H1 (cell line): ENCODE results near the gene OSBPL9. TPM values are rescaled to one million over a fixed set of nuclear protein-coding genes. Genes with fewer than 3 reads are reported as not detected.
A peak's percentile ranks its signal among the peaks of the same experiment; 100 is the strongest.

Experiments used
- CTCF ChIA-PET: fragments of 300-600 bp; sonication (Branson Sonifier 250); formaldehyde crosslinking; loops from one replicate; lab custom pipeline; 2021; ENCODE audit not compliant: partially characterized antibody; lab: Charles Lee
- POLR2A ChIA-PET: fragments of 300-600 bp; sonication (Branson Sonifier 250); formaldehyde crosslinking; loops from one replicate; lab custom pipeline; 2021; ENCODE audit warnings: inconsistent platforms; ENCODE audit not compliant: partially characterized antibody; lab: Charles Lee
- DNase-seq, 2 experiments: peaks; one replicate each; pipeline versions ENCODE4 v3.0.0 to v3.0.0-alpha.2; 2010 to 2022; ENCODE audit warnings: low spot score in 2 of 2, low read depth in 1 of 2, mixed read lengths in 1 of 2
- FAIRE-seq: peaks from 2 replicates; lab custom pipeline; 2011; peaks lifted over from hg19 to GRCh38; lab: Jason Lieb, UNC
- H2AFZ ChIP-seq: 2 replicates; pipeline ENCODE4 v1.8.1; 2012; ENCODE audit warnings: low read length, inconsistent platforms
- H2AK5ac ChIP-seq: 2 replicates; pipeline ENCODE4 v1.6.1; 2013; ENCODE audit warnings: low read depth, low read length
- H2BK120ac ChIP-seq: replicated peaks from 2 replicates; pipeline ENCODE3; 2013; ENCODE audit warnings: low read depth, low read length, inconsistent platforms
- H2BK12ac ChIP-seq: 2 replicates; pipeline ENCODE4 v1.6.1; 2013; ENCODE audit warnings: low read depth, low read length
- H2BK15ac ChIP-seq: 2 replicates; pipeline ENCODE4 v1.6.1; 2013; ENCODE audit warnings: low read length
- H2BK20ac ChIP-seq: 2 replicates; pipeline ENCODE4 v1.6.1; 2013; ENCODE audit warnings: low read length
- H2BK5ac ChIP-seq: 2 replicates; pipeline ENCODE4 v1.6.1; 2013; ENCODE audit warnings: low read depth, low read length
- H3K14ac ChIP-seq: 2 replicates; pipeline ENCODE4 v1.6.1; 2013; ENCODE audit warnings: inconsistent platforms; ENCODE audit not compliant: insufficient read length
- H3K18ac ChIP-seq: 2 replicates; pipeline ENCODE4 v1.6.1; 2013; ENCODE audit warnings: low read length; ENCODE audit errors: extremely low read depth
- H3K23ac ChIP-seq: 2 replicates; pipeline ENCODE4 v1.6.1; 2013; ENCODE audit warnings: inconsistent platforms; ENCODE audit not compliant: insufficient read length
- H3K23me2 ChIP-seq: 2 replicates; pipeline ENCODE4 v1.6.1; 2013; ENCODE audit warnings: low read depth, low read length
- H3K27ac ChIP-seq: 2 replicates; pipeline ENCODE4 v1.6.1; 2011; ENCODE audit warnings: low read depth, low read length, inconsistent platforms
- H3K27me3 ChIP-seq, 4 experiments: replicated peaks in 1 of 4; 1 replicate in 1 of 4; 2 replicates in 3 of 4; pipeline versions ENCODE4 v1.6.1 to v1.8.1; 2011 to 2013; ENCODE audit warnings: low read length in 3 of 4, mild to moderate bottlenecking in 3 of 4, inconsistent platforms in 2 of 4, mixed read lengths in 2 of 4, moderate library complexity in 1 of 4; ENCODE audit not compliant: control insufficient read depth in 3 of 4, insufficient read depth in 3 of 4; ENCODE audit errors: extremely low read depth in 1 of 4
- H3K36me3 ChIP-seq, 4 experiments: 2 replicates each; pipeline versions ENCODE4 v1.6.1 to v1.8.1; 2011 to 2013; ENCODE audit warnings: mild to moderate bottlenecking in 4 of 4, low read length in 3 of 4, moderate library complexity in 2 of 4, control low read depth in 1 of 4, inconsistent platforms in 1 of 4; ENCODE audit not compliant: insufficient read depth in 4 of 4, control insufficient read depth in 2 of 4
- H3K4ac ChIP-seq: replicated peaks from 2 replicates; pipeline ENCODE3; 2013; ENCODE audit warnings: low read length, low read depth, mixed read lengths, inconsistent platforms; ENCODE audit not compliant: insufficient read length
- H3K4me1 ChIP-seq, 4 experiments: replicated peaks in 1 of 4; 1 replicate in 1 of 4; 2 replicates in 3 of 4; pipeline versions ENCODE4 v1.6.1 to v1.8.1; 2011 to 2013; ENCODE audit warnings: low read length in 3 of 4, inconsistent platforms in 2 of 4, mixed read lengths in 1 of 4; ENCODE audit not compliant: insufficient read depth in 4 of 4, control insufficient read depth in 3 of 4
- H3K4me2 ChIP-seq, 2 experiments: 2 replicates each; pipeline versions ENCODE4 v1.6.1 to v1.8.1; 2011 to 2013; ENCODE audit warnings: low read depth in 2 of 2, low read length in 2 of 2, control low read depth in 1 of 2, inconsistent platforms in 1 of 2, mild to moderate bottlenecking in 1 of 2; ENCODE audit not compliant: insufficient read depth in 1 of 2
- H3K4me3 ChIP-seq, 4 experiments: fragments of 200-600, 300-600 bp in 1 of 4; sonication (generic), shearing (Covaris generic), sonication (Bioruptor Twin) in 1 of 4; 2 replicates each; pipeline versions ENCODE4 v1.5.1 to v1.8.1; 2011 to 2016; ENCODE audit warnings: low read length in 4 of 4, low read depth in 3 of 4, control low read depth in 2 of 4, inconsistent platforms in 2 of 4, mild to moderate bottlenecking in 2 of 4, mixed read lengths in 1 of 4, moderate library complexity in 1 of 4; ENCODE audit not compliant: insufficient read depth in 2 of 4; ENCODE audit errors: extremely low read depth in 1 of 4
- H3K56ac ChIP-seq: replicated peaks from 2 replicates; pipeline ENCODE3; 2013; ENCODE audit warnings: low read depth, mild to moderate bottlenecking, mixed read lengths, low read length, inconsistent platforms; ENCODE audit not compliant: insufficient read length
- H3K79me1 ChIP-seq: 2 replicates; pipeline ENCODE4 v1.6.1; 2013; ENCODE audit warnings: low read depth, low read length, control low read depth
- H3K79me2 ChIP-seq, 2 experiments: 2 replicates each; pipeline versions ENCODE4 v1.6.1 to v1.8.1; 2012 to 2013; ENCODE audit warnings: low read length in 2 of 2, mild to moderate bottlenecking in 2 of 2, inconsistent platforms in 1 of 2; ENCODE audit not compliant: insufficient read depth in 2 of 2, control insufficient read depth in 1 of 2
- H3K9ac ChIP-seq, 4 experiments: replicated peaks in 1 of 4; 1 replicate in 1 of 4; 2 replicates in 3 of 4; pipeline versions ENCODE4 v1.6.1 to v1.8.1; 2011 to 2013; ENCODE audit warnings: low read depth in 3 of 4, low read length in 3 of 4, control low read depth in 2 of 4, mild to moderate bottlenecking in 2 of 4, moderate library complexity in 2 of 4, inconsistent platforms in 1 of 4; ENCODE audit errors: extremely low read depth in 1 of 4
- H3K9me3 ChIP-seq, 2 experiments: 2 replicates each; pipeline versions ENCODE4 v1.6.1 to v1.8.1; 2012 to 2013; ENCODE audit warnings: mild to moderate bottlenecking in 2 of 2, moderate library complexity in 2 of 2, control low read depth in 1 of 2, inconsistent platforms in 1 of 2, low read depth in 1 of 2, low read length in 1 of 2, mixed read lengths in 1 of 2; ENCODE audit not compliant: insufficient read depth in 2 of 2
- H4K20me1 ChIP-seq, 2 experiments: replicated peaks in 1 of 2; 2 replicates each; pipeline versions ENCODE3 to v1.8.1; 2011 to 2013; ENCODE audit warnings: inconsistent platforms in 2 of 2, low read length in 2 of 2, mild to moderate bottlenecking in 1 of 2; ENCODE audit not compliant: insufficient read depth in 2 of 2, control insufficient read depth in 1 of 2
- H4K5ac ChIP-seq: 2 replicates; pipeline ENCODE4 v1.6.1; 2013; ENCODE audit warnings: low read length, low read depth, mixed read lengths, inconsistent platforms; ENCODE audit not compliant: insufficient read length
- H4K8ac ChIP-seq: 2 replicates; pipeline ENCODE4 v1.8.0; 2013; ENCODE audit warnings: mild to moderate bottlenecking, moderate library complexity, low read length, inconsistent platforms; ENCODE audit not compliant: insufficient read depth; ENCODE audit errors: extremely low read depth
- H4K91ac ChIP-seq: replicated peaks from 2 replicates; pipeline ENCODE3; 2013; ENCODE audit warnings: low read length, mixed read lengths, inconsistent platforms; ENCODE audit not compliant: insufficient read length
- CBX8 ChIP-seq: fragments of 300-800, 300-1000 bp; sonication (generic); IDR thresholded peaks from 2 replicates; pipeline ENCODE4 v1.7.1; 2016; ENCODE audit warnings: low read depth, low read length, borderline replicate concordance
- CTBP2 ChIP-seq: IDR thresholded peaks from 2 replicates; pipeline ENCODE4 v1.7.0; 2011; ENCODE audit warnings: borderline replicate concordance, mild to moderate bottlenecking, moderate library complexity, mixed read lengths, low read length; ENCODE audit not compliant: insufficient read depth, insufficient read length
- GABPA ChIP-seq: IDR thresholded peaks from 2 replicates; pipeline ENCODE4 v1.6.1; 2011; ENCODE audit warnings: mild to moderate bottlenecking, low read length, moderate library complexity, borderline replicate concordance; ENCODE audit not compliant: insufficient read depth
- HDAC6 ChIP-seq: IDR thresholded peaks from one replicate; pipeline ENCODE4 v1.7.1; 2012; ENCODE audit warnings: low read depth, mild to moderate bottlenecking, inconsistent platforms, low read length, moderate library complexity
- POU5F1 ChIP-seq: IDR thresholded peaks from 2 replicates; pipeline ENCODE4 v1.6.1; 2011; ENCODE audit warnings: low read depth, mild to moderate bottlenecking, low read length, moderate library complexity
- RAD21 ChIP-seq, 2 experiments: IDR thresholded peaks in 1 of 2; conservative IDR thresholded peaks in 1 of 2; 2 replicates each; pipeline ENCODE4 v1.6.1; 2011; ENCODE audit warnings: low read depth in 2 of 2, low read length in 2 of 2, improper control_type of control experiment in 1 of 2, inconsistent platforms in 1 of 2, mild to moderate bottlenecking in 1 of 2, moderate library complexity in 1 of 2
- SIN3A ChIP-seq, 2 experiments: IDR thresholded peaks in 1 of 2; conservative IDR thresholded peaks in 1 of 2; 2 replicates each; pipeline ENCODE4 v1.6.1; 2011 to 2012; ENCODE audit warnings: low read length in 2 of 2, improper control_type of control experiment in 1 of 2, low read depth in 1 of 2, mild to moderate bottlenecking in 1 of 2
- TCF12 ChIP-seq: IDR thresholded peaks from 2 replicates; pipeline ENCODE4 v1.6.1; 2011; ENCODE audit warnings: low read depth, mild to moderate bottlenecking, low read length
- WGBS, 2 experiments: shearing (Covaris generic) in 1 of 2; methylation state at CpG; one replicate each; pipeline versions ENCODE4 v1.1.6 to v1.1.7; 2013 to 2015; ENCODE audit warnings: low lambda C conversion rate in 2 of 2, mixed read lengths in 2 of 2, inconsistent platforms in 1 of 2, low coverage in 1 of 2, missing lambda C conversion rate in 1 of 2; ENCODE audit not compliant: insufficient replicate concordance in 2 of 2, insufficient coverage in 1 of 2, insufficient read length in 1 of 2; ENCODE audit errors: extremely low coverage in 1 of 2, missing lambda C conversion rate in 1 of 2; 5-methylcytosine and 5-hydroxymethylcytosine counted together
- polyA plus RNA-seq, 7 experiments: library from polyadenylated mRNA; depleted of rRNA in 3 of 7; stranded (reverse) in 5 of 7; unstranded in 2 of 7; fragments of >200 nt in 5 of 7; fragments of 200-250 nt in 2 of 7; gene quantifications; 1 replicate in 5 of 7; 2 replicates in 1 of 7; 4 replicates in 1 of 7; pipeline versions ENCODE4 v1.2.1 to v1.2.3, GENCODE V29; 2011 to 2013; ENCODE audit warnings: missing spikeins in 2 of 7, mixed read lengths in 2 of 7
- total RNA-seq: library from RNA; stranded (reverse); fragmentation: NEBNext Ultra II Directional; extraction: Animal tissue kit (Norgen Biotek cat#: 25700); gene quantifications from 2 replicates; pipeline ENCODE4 v1.2.1, GENCODE V29; 2021

Gene OSBPL9
- total and polyA plus RNA-seq, 2 of the 8 experiments (the other 6 are each of a cell fraction or from before 2014, with no cell fraction given): 58.2 to 71.6 TPM

GRCh38 chr1:51752073-51752948 lies 135.4 kb downstream of the OSBPL9 start:
- Histone ChIP-seq H4K91ac (no peak overlapping the region), H3K9ac (no peak overlapping the region), H4K8ac (no peak overlapping the region), H2AK5ac (no peak overlapping the region), H3K4ac (no peak overlapping the region), H2BK12ac (no peak overlapping the region), H3K23ac (no peak overlapping the region), H3K36me3 (peaks cover 0 to 8% (median 3%) of the 10 kb centered on the region in 4 experiments; a peak in 3 of 8 replicates), H3K56ac (no peak overlapping the region), H3K9me3 (no peaks in the 10 kb centered on the region), H3K27me3 (no peaks in the 10 kb centered on the region), H3K4me3 (no peak overlapping the region), H4K20me1 (no peaks in the 10 kb centered on the region), H3K4me2 (no peak overlapping the region), H3K23me2 (no peaks in the 10 kb centered on the region), H2BK120ac (no peak overlapping the region), H2AFZ (no peak overlapping the region), H2BK20ac (no peak overlapping the region), H3K18ac (no peak overlapping the region), H3K79me2 (no peaks in the 10 kb centered on the region), H4K5ac (no peak overlapping the region), H3K79me1 (no peaks in the 10 kb centered on the region), H3K27ac (no peak overlapping the region), H2BK15ac (no peak overlapping the region), H2BK5ac (no peak overlapping the region), H3K4me1 (no peaks in the 10 kb centered on the region), H3K14ac (no peak overlapping the region)
- DNase-seq: no peak
- ChIA-PET CTCF (interaction anchor here (0.6 to 3.6 kb wide), 7 partner anchors 8 to 156 kb away, joined by 3 to 24 read pairs (median 6); no protein-coding TSS in a partner anchor), POLR2A (interaction anchor here (1.4 kb wide), 1 partner anchor 21 kb away, joined by 4 read pairs; no protein-coding TSS in a partner anchor)
- 85% methylated on average over 11 of the region's 11 CpGs; no CpG with 5 or more reads in 1 of the 2 experiments for WGBS, 2 experiments
- no peak for FAIRE-seq
- peak in 1 of 2 experiments; percentile 8; a peak in 1 of 4 replicates for TF ChIP-seq RAD21 (IDR thresholded peaks at IDR 0.05 in 1 of 2, conservative IDR thresholded peaks at IDR 0.05 in 1 of 2; ENCODE audit: low read depth in 2 of 2, low read length in 2 of 2)
- TF ChIP-seq CTBP2: no peak
- no peak for TF ChIP-seq TCF12
- TF ChIP-seq SIN3A (conservative IDR thresholded peaks at IDR 0.05 in 1 of 2, IDR thresholded peaks at IDR 0.05 in 1 of 2; ENCODE audit: low read depth in 1 of 2, low read length in 2 of 2): no peak
- no peak for TF ChIP-seq GABPA
- no peak for TF ChIP-seq HDAC6
- TF ChIP-seq POU5F1: no peak
- TF ChIP-seq CBX8: no peak
